H1 (cell line): ENCODE data around the gene VIT. TPM values are rescaled to one million over a fixed set of nuclear protein-coding genes. Genes with fewer than 3 reads are reported as not detected.

Experiments used
- CTCF ChIA-PET: fragments of 300-600 bp; sonication (Branson Sonifier 250); formaldehyde crosslinking; loops from one replicate; lab custom pipeline; 2021; ENCODE audit not compliant: partially characterized antibody; lab: Charles Lee
- POLR2A ChIA-PET: fragments of 300-600 bp; sonication (Branson Sonifier 250); formaldehyde crosslinking; loops from one replicate; lab custom pipeline; 2021; ENCODE audit warnings: inconsistent platforms; ENCODE audit not compliant: partially characterized antibody; lab: Charles Lee
- DNase-seq, 2 experiments: peaks; one replicate each; pipeline versions ENCODE4 v3.0.0 to v3.0.0-alpha.2; 2010 to 2022; ENCODE audit warnings: low spot score in 2 of 2, low read depth in 1 of 2, mixed read lengths in 1 of 2
- FAIRE-seq: peaks from 2 replicates; lab custom pipeline; 2011; peaks lifted over from hg19 to GRCh38; lab: Jason Lieb, UNC
- H2AFZ ChIP-seq: 2 replicates; pipeline ENCODE4 v1.8.1; 2012; ENCODE audit warnings: low read length, inconsistent platforms
- H2AK5ac ChIP-seq: 2 replicates; pipeline ENCODE4 v1.6.1; 2013; ENCODE audit warnings: low read depth, low read length
- H2BK120ac ChIP-seq: replicated peaks from 2 replicates; pipeline ENCODE3; 2013; ENCODE audit warnings: low read depth, low read length, inconsistent platforms
- H2BK12ac ChIP-seq: 2 replicates; pipeline ENCODE4 v1.6.1; 2013; ENCODE audit warnings: low read depth, low read length
- H2BK15ac ChIP-seq: 2 replicates; pipeline ENCODE4 v1.6.1; 2013; ENCODE audit warnings: low read length
- H2BK20ac ChIP-seq: 2 replicates; pipeline ENCODE4 v1.6.1; 2013; ENCODE audit warnings: low read length
- H2BK5ac ChIP-seq: 2 replicates; pipeline ENCODE4 v1.6.1; 2013; ENCODE audit warnings: low read depth, low read length
- H3K14ac ChIP-seq: 2 replicates; pipeline ENCODE4 v1.6.1; 2013; ENCODE audit warnings: inconsistent platforms; ENCODE audit not compliant: insufficient read length
- H3K18ac ChIP-seq: 2 replicates; pipeline ENCODE4 v1.6.1; 2013; ENCODE audit warnings: low read length; ENCODE audit errors: extremely low read depth
- H3K23ac ChIP-seq: 2 replicates; pipeline ENCODE4 v1.6.1; 2013; ENCODE audit warnings: inconsistent platforms; ENCODE audit not compliant: insufficient read length
- H3K23me2 ChIP-seq: 2 replicates; pipeline ENCODE4 v1.6.1; 2013; ENCODE audit warnings: low read depth, low read length
- H3K27ac ChIP-seq: 2 replicates; pipeline ENCODE4 v1.6.1; 2011; ENCODE audit warnings: low read depth, low read length, inconsistent platforms
- H3K27me3 ChIP-seq, 4 experiments: replicated peaks in 1 of 4; 1 replicate in 1 of 4; 2 replicates in 3 of 4; pipeline versions ENCODE4 v1.6.1 to v1.8.1; 2011 to 2013; ENCODE audit warnings: low read length in 3 of 4, mild to moderate bottlenecking in 3 of 4, inconsistent platforms in 2 of 4, mixed read lengths in 2 of 4, moderate library complexity in 1 of 4; ENCODE audit not compliant: control insufficient read depth in 3 of 4, insufficient read depth in 3 of 4; ENCODE audit errors: extremely low read depth in 1 of 4
- H3K36me3 ChIP-seq, 4 experiments: 2 replicates each; pipeline versions ENCODE4 v1.6.1 to v1.8.1; 2011 to 2013; ENCODE audit warnings: mild to moderate bottlenecking in 4 of 4, low read length in 3 of 4, moderate library complexity in 2 of 4, control low read depth in 1 of 4, inconsistent platforms in 1 of 4; ENCODE audit not compliant: insufficient read depth in 4 of 4, control insufficient read depth in 2 of 4
- H3K4ac ChIP-seq: replicated peaks from 2 replicates; pipeline ENCODE3; 2013; ENCODE audit warnings: low read length, low read depth, mixed read lengths, inconsistent platforms; ENCODE audit not compliant: insufficient read length
- H3K4me1 ChIP-seq, 4 experiments: replicated peaks in 1 of 4; 1 replicate in 1 of 4; 2 replicates in 3 of 4; pipeline versions ENCODE4 v1.6.1 to v1.8.1; 2011 to 2013; ENCODE audit warnings: low read length in 3 of 4, inconsistent platforms in 2 of 4, mixed read lengths in 1 of 4; ENCODE audit not compliant: insufficient read depth in 4 of 4, control insufficient read depth in 3 of 4
- H3K4me2 ChIP-seq, 2 experiments: 2 replicates each; pipeline versions ENCODE4 v1.6.1 to v1.8.1; 2011 to 2013; ENCODE audit warnings: low read depth in 2 of 2, low read length in 2 of 2, control low read depth in 1 of 2, inconsistent platforms in 1 of 2, mild to moderate bottlenecking in 1 of 2; ENCODE audit not compliant: insufficient read depth in 1 of 2
- H3K4me3 ChIP-seq, 4 experiments: fragments of 200-600, 300-600 bp in 1 of 4; sonication (generic), shearing (Covaris generic), sonication (Bioruptor Twin) in 1 of 4; 2 replicates each; pipeline versions ENCODE4 v1.5.1 to v1.8.1; 2011 to 2016; ENCODE audit warnings: low read length in 4 of 4, low read depth in 3 of 4, control low read depth in 2 of 4, inconsistent platforms in 2 of 4, mild to moderate bottlenecking in 2 of 4, mixed read lengths in 1 of 4, moderate library complexity in 1 of 4; ENCODE audit not compliant: insufficient read depth in 2 of 4; ENCODE audit errors: extremely low read depth in 1 of 4
- H3K56ac ChIP-seq: replicated peaks from 2 replicates; pipeline ENCODE3; 2013; ENCODE audit warnings: low read depth, mild to moderate bottlenecking, mixed read lengths, low read length, inconsistent platforms; ENCODE audit not compliant: insufficient read length
- H3K79me1 ChIP-seq: 2 replicates; pipeline ENCODE4 v1.6.1; 2013; ENCODE audit warnings: low read depth, low read length, control low read depth
- H3K79me2 ChIP-seq, 2 experiments: 2 replicates each; pipeline versions ENCODE4 v1.6.1 to v1.8.1; 2012 to 2013; ENCODE audit warnings: low read length in 2 of 2, mild to moderate bottlenecking in 2 of 2, inconsistent platforms in 1 of 2; ENCODE audit not compliant: insufficient read depth in 2 of 2, control insufficient read depth in 1 of 2
- H3K9ac ChIP-seq, 4 experiments: replicated peaks in 1 of 4; 1 replicate in 1 of 4; 2 replicates in 3 of 4; pipeline versions ENCODE4 v1.6.1 to v1.8.1; 2011 to 2013; ENCODE audit warnings: low read depth in 3 of 4, low read length in 3 of 4, control low read depth in 2 of 4, mild to moderate bottlenecking in 2 of 4, moderate library complexity in 2 of 4, inconsistent platforms in 1 of 4; ENCODE audit errors: extremely low read depth in 1 of 4
- H3K9me3 ChIP-seq, 2 experiments: 2 replicates each; pipeline versions ENCODE4 v1.6.1 to v1.8.1; 2012 to 2013; ENCODE audit warnings: mild to moderate bottlenecking in 2 of 2, moderate library complexity in 2 of 2, control low read depth in 1 of 2, inconsistent platforms in 1 of 2, low read depth in 1 of 2, low read length in 1 of 2, mixed read lengths in 1 of 2; ENCODE audit not compliant: insufficient read depth in 2 of 2
- H4K20me1 ChIP-seq, 2 experiments: replicated peaks in 1 of 2; 2 replicates each; pipeline versions ENCODE3 to v1.8.1; 2011 to 2013; ENCODE audit warnings: inconsistent platforms in 2 of 2, low read length in 2 of 2, mild to moderate bottlenecking in 1 of 2; ENCODE audit not compliant: insufficient read depth in 2 of 2, control insufficient read depth in 1 of 2
- H4K5ac ChIP-seq: 2 replicates; pipeline ENCODE4 v1.6.1; 2013; ENCODE audit warnings: low read length, low read depth, mixed read lengths, inconsistent platforms; ENCODE audit not compliant: insufficient read length
- H4K8ac ChIP-seq: 2 replicates; pipeline ENCODE4 v1.8.0; 2013; ENCODE audit warnings: mild to moderate bottlenecking, moderate library complexity, low read length, inconsistent platforms; ENCODE audit not compliant: insufficient read depth; ENCODE audit errors: extremely low read depth
- H4K91ac ChIP-seq: replicated peaks from 2 replicates; pipeline ENCODE3; 2013; ENCODE audit warnings: low read length, mixed read lengths, inconsistent platforms; ENCODE audit not compliant: insufficient read length
- CHD1 ChIP-seq: IDR thresholded peaks from 2 replicates; pipeline ENCODE4 v1.6.1; 2012; ENCODE audit warnings: low read depth, low read length, improper control_type of control experiment
- CTBP2 ChIP-seq: IDR thresholded peaks from 2 replicates; pipeline ENCODE4 v1.7.0; 2011; ENCODE audit warnings: borderline replicate concordance, mild to moderate bottlenecking, moderate library complexity, mixed read lengths, low read length; ENCODE audit not compliant: insufficient read depth, insufficient read length
- EZH2 ChIP-seq: fragments of 200-600 bp; sonication (generic); IDR thresholded peaks from 2 replicates; pipeline ENCODE4 v1.7.1; 2012; ENCODE audit warnings: low read depth, mild to moderate bottlenecking, moderate library complexity, low read length, inconsistent platforms; ENCODE audit not compliant: severe bottlenecking
- JUND ChIP-seq: IDR thresholded peaks from 2 replicates; pipeline ENCODE4 v1.6.1; 2011; ENCODE audit warnings: mild to moderate bottlenecking, improper control_type of control experiment, low read length
- KDM4A ChIP-seq: IDR thresholded peaks from one replicate; pipeline ENCODE4 v1.7.1; 2012; ENCODE audit warnings: low read depth, mild to moderate bottlenecking, moderate library complexity, low read length, inconsistent platforms; ENCODE audit not compliant: severe bottlenecking
- NRF1 ChIP-seq: IDR thresholded peaks from 2 replicates; pipeline ENCODE4 v1.6.1; 2011; ENCODE audit warnings: mild to moderate bottlenecking, low read depth, low read length, improper control_type of control experiment
- PHF8 ChIP-seq: fragments of 200-600 bp; sonication (generic); conservative IDR thresholded peaks from 2 replicates; pipeline ENCODE4 v1.7.1; 2012; ENCODE audit warnings: low read depth, mild to moderate bottlenecking, inconsistent platforms, low read length, moderate library complexity
- POU5F1 ChIP-seq: IDR thresholded peaks from 2 replicates; pipeline ENCODE4 v1.6.1; 2011; ENCODE audit warnings: low read depth, mild to moderate bottlenecking, low read length, moderate library complexity
- RFX5 ChIP-seq: IDR thresholded peaks from 2 replicates; pipeline ENCODE4 v1.6.1; 2011; ENCODE audit warnings: low read depth, low read length, improper control_type of control experiment, borderline replicate concordance
- RNF2 ChIP-seq: fragments of 200-900, 300-1000 bp; sonication (generic); IDR thresholded peaks from 2 replicates; pipeline ENCODE4 v1.7.1; 2016; ENCODE audit warnings: borderline replicate concordance, low read depth, mild to moderate bottlenecking, antibody characterized with exemption, low read length; ENCODE audit not compliant: poor library complexity, severe bottlenecking; ENCODE audit errors: missing control alignments
- RXRA ChIP-seq: IDR thresholded peaks from 2 replicates; pipeline ENCODE4 v1.6.1; 2011; ENCODE audit warnings: low read depth, mild to moderate bottlenecking, low read length, moderate library complexity; ENCODE audit not compliant: insufficient read depth
- SRF ChIP-seq: IDR thresholded peaks from 2 replicates; pipeline ENCODE4 v1.6.1; 2011; ENCODE audit warnings: mild to moderate bottlenecking, low read depth, low read length, moderate library complexity
- SUZ12 ChIP-seq: fragments of 200-600 bp; sonication (generic); IDR thresholded peaks from 2 replicates; pipeline ENCODE4 v1.6.1; 2012; ENCODE audit warnings: mild to moderate bottlenecking, inconsistent platforms, low read length, moderate library complexity, mixed read lengths
- WGBS, 2 experiments: shearing (Covaris generic) in 1 of 2; methylation state at CpG; one replicate each; pipeline versions ENCODE4 v1.1.6 to v1.1.7; 2013 to 2015; ENCODE audit warnings: low lambda C conversion rate in 2 of 2, mixed read lengths in 2 of 2, inconsistent platforms in 1 of 2, low coverage in 1 of 2, missing lambda C conversion rate in 1 of 2; ENCODE audit not compliant: insufficient replicate concordance in 2 of 2, insufficient coverage in 1 of 2, insufficient read length in 1 of 2; ENCODE audit errors: extremely low coverage in 1 of 2, missing lambda C conversion rate in 1 of 2; 5-methylcytosine and 5-hydroxymethylcytosine counted together
- polyA plus RNA-seq, 7 experiments: library from polyadenylated mRNA; depleted of rRNA in 3 of 7; stranded (reverse) in 5 of 7; unstranded in 2 of 7; fragments of >200 nt in 5 of 7; fragments of 200-250 nt in 2 of 7; gene quantifications; 1 replicate in 5 of 7; 2 replicates in 1 of 7; 4 replicates in 1 of 7; pipeline versions ENCODE4 v1.2.1 to v1.2.3, GENCODE V29; 2011 to 2013; ENCODE audit warnings: missing spikeins in 2 of 7, mixed read lengths in 2 of 7
- total RNA-seq: library from RNA; stranded (reverse); fragmentation: NEBNext Ultra II Directional; extraction: Animal tissue kit (Norgen Biotek cat#: 25700); gene quantifications from 2 replicates; pipeline ENCODE4 v1.2.1, GENCODE V29; 2021

VIT gene
- total and polyA plus RNA-seq, 2 of the 8 experiments (the other 6 are each of a cell fraction or from before 2014, with no cell fraction given): 0.03 TPM; not detected in 1

DNA sequence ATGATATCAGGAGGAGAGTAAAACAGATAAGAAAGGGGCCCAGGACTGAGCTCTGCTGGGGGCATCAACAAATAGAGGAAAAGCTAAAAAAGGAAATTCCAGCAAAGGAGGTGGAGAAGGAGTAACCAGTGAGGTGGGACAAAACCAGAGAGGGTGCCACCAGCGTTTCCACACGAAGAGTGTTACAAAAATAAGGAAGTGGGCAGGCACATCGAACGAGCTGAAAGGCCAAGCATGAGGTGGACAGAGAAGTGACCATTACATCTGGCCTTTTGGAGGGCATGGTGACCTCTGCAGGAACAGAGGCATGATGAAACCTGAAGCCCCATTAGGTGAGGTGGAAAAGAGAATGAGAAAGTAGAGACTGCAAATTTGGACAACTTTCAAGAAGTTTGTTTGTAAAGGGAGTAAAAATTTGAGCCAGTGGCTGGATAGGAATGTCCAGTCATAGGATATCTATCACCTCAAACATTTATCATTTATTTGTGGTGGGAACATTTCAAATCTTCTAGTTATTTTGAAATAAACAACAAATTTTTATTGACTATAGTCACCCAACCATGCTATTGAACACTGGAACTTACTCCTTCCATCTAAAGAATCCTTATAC lies 18.4 kb upstream of the VIT start:
- Histone ChIP-seq H4K8ac (no peak overlapping the region), H3K4ac (no peak overlapping the region), H2BK20ac (no peak overlapping the region), H3K27ac (no peak overlapping the region), H3K79me1 (no peaks in the 10 kb centered on the region), H2BK15ac (no peak overlapping the region), H3K56ac (no peak overlapping the region), H2BK12ac (peak overlapping the region; percentile 69; the same call in 1 of the 2 replicates), H3K4me3 (no peak overlapping the region), H3K9me3 (no peaks in the 10 kb centered on the region), H2BK120ac (no peak overlapping the region), H3K4me2 (no peak overlapping the region), H4K5ac (no peak overlapping the region), H3K14ac (no peak overlapping the region), H3K36me3 (no peaks in the 10 kb centered on the region), H3K79me2 (no peaks in the 10 kb centered on the region), H3K23ac (no peak overlapping the region), H2AK5ac (no peak overlapping the region), H3K23me2 (no peaks in the 10 kb centered on the region), H3K4me1 (peaks cover 0 to 3% (median 1%) of the 10 kb centered on the region in 4 experiments; a peak in 2 of 7 replicates), H2BK5ac (no peak overlapping the region), H2AFZ (peak overlapping the region; percentile 68; the same call in 1 of the 2 replicates), H3K27me3 (no peaks in the 10 kb centered on the region), H4K91ac (no peak overlapping the region), H3K18ac (no peak overlapping the region), H4K20me1 (no peaks in the 10 kb centered on the region), H3K9ac (no peak overlapping the region; a peak in 1 of 7 replicates)
- CTCF ChIA-PET: interaction anchor here (1.4 to 3.0 kb wide), 3 partner anchors 14 to 106 kb away, joined by 4 to 13 read pairs (median 8); no protein-coding TSS in a partner anchor
- no peak for DNase-seq
- FAIRE-seq: no peak
- POLR2A ChIA-PET: no interaction called here
- 90% methylated on average over 4 of the region's 4 CpGs; no CpG with 5 or more reads in 1 of the 2 experiments for WGBS, 2 experiments
- TF ChIP-seq PHF8 (no peak), RFX5 (no peak), NRF1 (no peak), JUND (no peak), CTBP2 (no peak), RXRA (no peak), RNF2 (no peak), SRF (no peak), KDM4A (no peak), SUZ12 (no peak), POU5F1 (no peak), CHD1 (no peak), EZH2 (no peak)
